Esophagus muscularis mucosa (tissue), 4 donors: ENCODE results near the gene CACHD1. TPM values are rescaled to one million over a fixed set of nuclear protein-coding genes. Genes with fewer than 3 reads are reported as not detected.

Experiments used
- DNase-seq: peaks from one replicate; pipeline ENCODE4 v3.0.0-alpha.2; 2017; ENCODE audit errors: extremely low spot score
- H3K27ac ChIP-seq, 4 donors: fragments of 200-600 bp; sonication (generic); replicated peaks in 1 of 4; 1 replicate in 3 of 4; 2 replicates in 1 of 4; pipeline ENCODE4 v1.5.1; 2016 to 2019; ENCODE audit warnings: mild to moderate bottlenecking in 1 of 4
- H3K27me3 ChIP-seq, 4 donors: fragments of 200-600 bp; sonication (generic); one replicate each; pipeline versions ENCODE4 v1.5.1 to v1.6.0; 2016 to 2019
- H3K36me3 ChIP-seq, 4 donors: fragments of 200-600 bp; sonication (generic); one replicate each; pipeline ENCODE4 v1.5.1; 2016 to 2019
- H3K4me1 ChIP-seq, 4 donors: fragments of 200-600 bp; sonication (generic); one replicate each; pipeline ENCODE4 v1.5.1; 2016 to 2019
- H3K4me3 ChIP-seq, 4 donors: fragments of 200-600 bp; sonication (generic); 1 replicate in 2 of 4; 2 replicates in 2 of 4; pipeline ENCODE4 v1.5.1; 2016 to 2019; ENCODE audit warnings: mild to moderate bottlenecking in 4 of 4, moderate library complexity in 1 of 4
- H3K9me3 ChIP-seq, 4 donors: fragments of 200-600 bp; sonication (generic); 1 replicate in 3 of 4; 2 replicates in 1 of 4; pipeline ENCODE4 v1.5.1; 2016 to 2019
- CTCF ChIP-seq, 3 experiments: fragments of 200-600 bp in 2 of 3; fragments of 450-650 bp in 1 of 3; sonication (generic) in 2 of 3; IDR thresholded peaks; one replicate each; pipeline ENCODE4 v1.5.1; 2017 to 2019; ENCODE audit warnings: antibody characterized with exemption in 3 of 3, mild to moderate bottlenecking in 2 of 3, moderate library complexity in 1 of 3
- EP300 ChIP-seq: sonication (generic); formaldehyde crosslinking; IDR thresholded peaks from one replicate; pipeline ENCODE4 v1.6.1; 2017; ENCODE audit warnings: antibody characterized with exemption
- POLR2A ChIP-seq: fragments of 450-650 bp; IDR thresholded peaks from one replicate; pipeline ENCODE4 v1.6.1; 2017; ENCODE audit warnings: antibody characterized with exemption, moderate library complexity, mild to moderate bottlenecking, low read depth
- POLR2AphosphoS5 ChIP-seq, 2 donors: sonication (generic); formaldehyde crosslinking; IDR thresholded peaks; one replicate each; pipeline ENCODE4 v1.6.1; 2017; ENCODE audit warnings: antibody characterized with exemption in 2 of 2
- WGBS: methylation state at CpG from one replicate; pipeline ENCODE4 v1.1.5; 2018; 5-methylcytosine and 5-hydroxymethylcytosine counted together
- intact Hi-C: fragments of 100-400 bp; cut with DNase I; formaldehyde crosslinking; loops from one replicate; pipeline ENCODE4 v1.15.1; 2023
- total RNA-seq, 4 donors: library from RNA; depleted of rRNA; stranded (reverse); fragments of >200 nt; gene quantifications; one replicate each; pipeline versions ENCODE4 v1.1.0 to v1.2.1, GENCODE V29; 2016

Gene CACHD1
- total RNA-seq, 4 donors from 2014 or later: 6.6 to 10.7 (median 10.1) TPM

GRCh38 chr1:64659478-64660138, 189.7 kb downstream of the CACHD1 start:
- WGBS: 88% methylated on average over 6 of the region's 6 CpGs
- Histone ChIP-seq H3K36me3 (peaks cover 0 to 12% (median 6%) of the 10 kb centered on the region in 4 donors), H3K4me3 (no peak overlapping the region), H3K27ac (no peak overlapping the region), H3K27me3 (no peaks in the 10 kb centered on the region), H3K9me3 (no peaks in the 10 kb centered on the region), H3K4me1 (peaks cover 0 to under 1% (median 0%) of the 10 kb centered on the region in 4 donors)
- no peak for TF ChIP-seq POLR2AphosphoS5 (IDR thresholded peaks at IDR 0.05)
- TF ChIP-seq CTCF (IDR thresholded peaks at IDR 0.05): no peak
- TF ChIP-seq EP300: no peak
- no peak for TF ChIP-seq POLR2A
- intact Hi-C loops: no loop called here
- no peak for DNase-seq

- H3K27me3 ChIP-seq: no peaks in the 10 kb centered on the region
- TF ChIP-seq EP300 (no peak), POLR2AphosphoS5 (IDR thresholded peaks at IDR 0.05) (no peak), CTCF (IDR thresholded peaks at IDR 0.05) (peak in 1 of 3 experiments; percentile 10)
- H3K4me3 ChIP-seq: no peak overlapping the region
- 86% methylated on average over 7 of the region's 7 CpGs for WGBS
- H3K36me3 ChIP-seq: peaks cover 0 to 19% (median 6%) of the 10 kb centered on the region in 4 donors
- intact Hi-C loops: no loop called here
- no peak overlapping the region for H3K27ac ChIP-seq
- no peaks in the 10 kb centered on the region for H3K9me3 ChIP-seq
- H3K4me1 ChIP-seq: no peaks in the 10 kb centered on the region
- no peak for DNase-seq
These were observed 193.7 kb downstream of the CACHD1 start for GRCh38 chr1:64663668-64664067.

- intact Hi-C loops: no loop called here
- H3K36me3 ChIP-seq: peaks cover 0 to 19% (median 6%) of the 10 kb centered on the region in 4 donors
- H3K27me3 ChIP-seq: no peaks in the 10 kb centered on the region
- H3K9me3 ChIP-seq: no peaks in the 10 kb centered on the region
- no peak for DNase-seq
- no peaks in the 10 kb centered on the region for H3K4me1 ChIP-seq
- H3K4me3 ChIP-seq: no peak overlapping the region
- 77% methylated on average over 6 of the region's 6 CpGs for WGBS
- no peak for TF ChIP-seq EP300
- H3K27ac ChIP-seq: no peak overlapping the region
These were observed 194.4 kb downstream of the CACHD1 start for GRCh38 chr1:64664299-64664698.

GRCh38 chr1:64669098-64669675, 199.3 kb downstream of the CACHD1 start:
- Histone ChIP-seq H3K27ac (no peak overlapping the region), H3K27me3 (no peaks in the 10 kb centered on the region), H3K36me3 (peaks cover 0 to 16% (median 0%) of the 10 kb centered on the region in 4 donors), H3K4me1 (no peaks in the 10 kb centered on the region), H3K4me3 (no peak overlapping the region), H3K9me3 (no peaks in the 10 kb centered on the region)
- 81% methylated on average over 3 of the region's 3 CpGs for WGBS
- DNase-seq: no peak
- TF ChIP-seq POLR2A (no peak), CTCF (IDR thresholded peaks at IDR 0.05) (no peak), POLR2AphosphoS5 (IDR thresholded peaks at IDR 0.05) (no peak), EP300 (no peak)
- intact Hi-C loops: no loop called here

- no peaks in the 10 kb centered on the region for H3K27me3 ChIP-seq
- no peak for TF ChIP-seq POLR2A
- TF ChIP-seq CTCF (IDR thresholded peaks at IDR 0.05): peak; percentile 45 to 76 (median 70)
- no peak overlapping the region for H3K27ac ChIP-seq
- peaks cover 0 to 47% (median 13%) of the 10 kb centered on the region in 4 donors for H3K36me3 ChIP-seq
- no peaks in the 10 kb centered on the region for H3K4me1 ChIP-seq
- 64% methylated on average over 4 of the region's 4 CpGs for WGBS
- no peak overlapping the region for H3K4me3 ChIP-seq
- no peak for DNase-seq
- intact Hi-C loops: loop anchor here (5.0 kb wide), 2 partner anchors 204 to 409 kb away; partner anchors contain the start of gene CACHD1
- H3K9me3 ChIP-seq: no peaks in the 10 kb centered on the region
These were observed 205.9 kb downstream of the CACHD1 start for GRCh38 chr1:64675718-64676345.
